ENCODE results near the gene DEPDC5. TPM values are rescaled to one million over a fixed set of nuclear protein-coding genes. Genes with fewer than 3 reads are reported as not detected.
A peak's percentile ranks its signal among the peaks of the same experiment; 100 is the strongest.
"Not testable (repeated sequence)": the region's sequence is repeated elsewhere in the genome, so short reads cannot be mapped to it uniquely, and the experiment has no call there.

DEPDC5 gene
- total RNA-seq, 4 donors from 2014 or later = 11.7 to 15.4 (median 13.3) TPM

DNA sequence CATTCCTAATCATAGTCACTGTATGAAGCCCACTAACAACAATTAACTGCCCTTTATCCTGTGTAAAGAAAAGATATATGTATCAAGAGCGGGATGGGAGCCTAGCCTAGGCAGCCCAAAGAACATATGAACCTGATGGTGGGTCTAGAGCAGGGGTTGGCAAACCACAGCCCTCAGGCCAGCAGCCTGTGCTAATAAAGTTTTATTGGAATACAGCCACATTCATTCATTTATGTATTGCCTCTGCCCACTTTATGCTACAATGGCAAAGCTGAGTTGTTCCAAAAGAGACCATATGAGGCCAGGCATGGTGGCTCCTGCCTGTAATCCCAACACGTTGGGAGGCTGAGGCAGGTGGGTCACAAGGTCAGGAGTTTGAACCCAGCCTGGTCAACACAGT, 17.4 kb upstream of the DEPDC5 start:
- 95 to 96% methylated on average over 2 of the region's 2 CpGs for WGBS, 2 donors
- H3K4me3 ChIP-seq (ENCODE audit: low read depth, poor library complexity, severe bottlenecking) = no peak overlapping the region

DNA sequence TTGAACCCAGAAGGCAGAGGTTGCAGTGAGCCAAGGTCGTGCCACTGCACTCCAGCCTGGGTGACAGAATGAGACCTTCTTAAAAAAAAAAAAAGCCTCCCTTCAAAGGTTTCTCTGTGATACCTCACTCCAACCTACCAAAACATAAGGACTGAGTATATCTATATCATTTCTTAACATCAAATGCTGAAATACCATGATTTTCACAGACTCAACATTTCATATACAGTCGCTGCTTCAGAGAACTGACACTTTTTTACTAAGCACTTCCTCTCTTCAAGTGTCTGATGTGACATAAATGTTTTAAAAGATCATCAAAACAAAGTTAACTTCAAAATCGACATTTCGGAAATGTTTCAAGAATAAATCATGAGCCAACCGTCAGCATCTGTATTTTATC, 15.9 kb upstream of the DEPDC5 start:
- 85 to 91% methylated on average over 5 of the region's 5 CpGs for WGBS, 2 donors
- no peak overlapping the region for H3K4me3 ChIP-seq (ENCODE audit: low read depth, poor library complexity, severe bottlenecking)
- intact Hi-C loops (cut with DNase I; ENCODE audit: low total_unique reads) = no loop called here
- TF ChIP-seq POLR2A (IDR thresholded peaks at IDR 0.05) = no peak
- no peak for DNase-seq (ENCODE audit: low spot score in 2 of 2)

More for the DNA sequence above, 17.4 kb upstream of the DEPDC5 start:
- DNase-seq (ENCODE audit: low spot score in 2 of 2) = no peak
- intact Hi-C loops (cut with DNase I; ENCODE audit: low total_unique reads) = no loop called here
- TF ChIP-seq POLR2A (IDR thresholded peaks at IDR 0.05) = no peak
- TF ChIP-seq, protein P1, sequence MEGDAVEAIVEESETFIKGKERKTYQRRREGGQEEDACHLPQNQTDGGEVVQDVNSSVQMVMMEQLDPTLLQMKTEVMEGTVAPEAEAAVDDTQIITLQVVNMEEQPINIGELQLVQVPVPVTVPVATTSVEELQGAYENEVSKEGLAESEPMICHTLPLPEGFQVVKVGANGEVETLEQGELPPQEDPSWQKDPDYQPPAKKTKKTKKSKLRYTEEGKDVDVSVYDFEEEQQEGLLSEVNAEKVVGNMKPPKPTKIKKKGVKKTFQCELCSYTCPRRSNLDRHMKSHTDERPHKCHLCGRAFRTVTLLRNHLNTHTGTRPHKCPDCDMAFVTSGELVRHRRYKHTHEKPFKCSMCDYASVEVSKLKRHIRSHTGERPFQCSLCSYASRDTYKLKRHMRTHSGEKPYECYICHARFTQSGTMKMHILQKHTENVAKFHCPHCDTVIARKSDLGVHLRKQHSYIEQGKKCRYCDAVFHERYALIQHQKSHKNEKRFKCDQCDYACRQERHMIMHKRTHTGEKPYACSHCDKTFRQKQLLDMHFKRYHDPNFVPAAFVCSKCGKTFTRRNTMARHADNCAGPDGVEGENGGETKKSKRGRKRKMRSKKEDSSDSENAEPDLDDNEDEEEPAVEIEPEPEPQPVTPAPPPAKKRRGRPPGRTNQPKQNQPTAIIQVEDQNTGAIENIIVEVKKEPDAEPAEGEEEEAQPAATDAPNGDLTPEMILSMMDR (IDR thresholded peaks at IDR 0.05) = no peak

DNA sequence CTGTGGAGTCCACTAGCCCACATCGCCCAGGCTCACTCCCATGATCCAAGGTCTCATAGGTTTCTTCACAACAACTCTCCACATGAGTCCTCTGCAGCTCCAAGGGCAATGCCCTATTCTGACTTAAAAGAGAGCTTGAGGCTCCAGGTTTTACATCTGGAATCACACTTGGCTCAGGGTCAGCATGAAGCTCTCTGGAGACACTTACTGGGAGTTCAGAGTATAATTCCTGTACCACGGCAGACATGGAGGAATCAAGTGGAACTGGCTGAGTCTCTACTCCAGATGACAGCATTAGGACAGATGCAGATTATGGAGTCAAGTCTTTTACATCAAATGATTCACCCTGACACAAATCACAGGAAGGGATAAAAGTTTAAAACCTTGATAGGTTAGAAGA, 15.3 kb upstream of the DEPDC5 start:
- H3K4me3 ChIP-seq (ENCODE audit: low read depth, poor library complexity, severe bottlenecking) = no peak overlapping the region
- 63 to 70% methylated on average over 2 of the region's 2 CpGs for WGBS, 2 donors
- no peak for TF ChIP-seq POLR2A (IDR thresholded peaks at IDR 0.05)
- TF ChIP-seq, protein P1 (IDR thresholded peaks at IDR 0.05) = no peak
- intact Hi-C loops (cut with DNase I; ENCODE audit: low total_unique reads) = no loop called here
- DNase-seq (ENCODE audit: low spot score in 2 of 2) = peak in 1 of 2 donors; percentile 48

DNA sequence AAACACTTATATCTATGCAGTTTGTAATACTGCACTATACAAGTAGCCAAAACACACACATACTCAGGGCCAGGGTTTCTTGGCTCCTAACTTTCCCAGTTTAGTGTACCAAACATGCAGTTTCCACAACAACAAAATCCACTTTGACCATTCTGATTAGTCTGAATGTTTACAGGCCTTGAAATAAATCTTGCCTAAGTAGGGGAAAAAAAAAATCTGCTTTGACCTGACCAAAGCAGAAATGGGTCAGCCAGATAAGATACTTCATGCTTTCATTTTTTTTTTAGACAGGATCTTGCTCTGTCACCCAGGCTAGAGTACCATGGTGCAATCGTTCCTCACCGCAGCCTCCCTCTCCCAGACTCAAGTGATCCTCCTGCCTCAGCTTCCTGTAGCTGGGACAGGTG, 14.0 kb upstream of the DEPDC5 start:
- no peak for TF ChIP-seq POLR2A (IDR thresholded peaks at IDR 0.05)
- TF ChIP-seq, protein P1 (IDR thresholded peaks at IDR 0.05) = no peak
- intact Hi-C loops (cut with DNase I; ENCODE audit: low total_unique reads) = no loop called here
- peak in 1 of 2 donors; percentile 50 for DNase-seq (ENCODE audit: low spot score in 2 of 2)
- H3K4me3 ChIP-seq (ENCODE audit: low read depth, poor library complexity, severe bottlenecking) = no peak overlapping the region
- WGBS, 2 donors = 71 to 76% methylated on average over 2 of the region's 2 CpGs

DNA sequence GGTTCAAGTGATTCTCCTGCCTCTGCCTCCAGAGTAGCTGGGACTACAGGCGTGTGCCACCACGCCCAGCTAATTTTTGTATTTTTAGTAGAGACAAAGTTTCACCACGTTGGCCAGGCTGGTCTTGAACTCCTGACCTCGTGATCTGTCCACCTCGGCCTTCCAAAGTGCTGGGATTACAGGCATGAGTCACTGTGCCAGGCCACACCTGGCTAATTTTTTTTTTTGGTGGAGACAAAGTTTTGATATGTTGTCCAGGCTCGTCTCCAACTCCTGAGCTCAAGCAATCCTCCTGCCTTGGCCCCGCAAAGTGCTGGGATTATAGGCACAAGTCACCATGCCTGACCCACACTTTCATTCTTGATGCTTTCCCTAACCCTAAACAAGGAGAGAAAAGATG, 13.5 kb upstream of the DEPDC5 start:
- 76 to 81% methylated on average over 7 of the region's 7 CpGs for WGBS, 2 donors
- DNase-seq (ENCODE audit: low spot score in 2 of 2); H3K4me3 ChIP-seq (ENCODE audit: low read depth, poor library complexity, severe bottlenecking); intact Hi-C loops (cut with DNase I; ENCODE audit: low total_unique reads): not testable (repeated sequence)

DNA sequence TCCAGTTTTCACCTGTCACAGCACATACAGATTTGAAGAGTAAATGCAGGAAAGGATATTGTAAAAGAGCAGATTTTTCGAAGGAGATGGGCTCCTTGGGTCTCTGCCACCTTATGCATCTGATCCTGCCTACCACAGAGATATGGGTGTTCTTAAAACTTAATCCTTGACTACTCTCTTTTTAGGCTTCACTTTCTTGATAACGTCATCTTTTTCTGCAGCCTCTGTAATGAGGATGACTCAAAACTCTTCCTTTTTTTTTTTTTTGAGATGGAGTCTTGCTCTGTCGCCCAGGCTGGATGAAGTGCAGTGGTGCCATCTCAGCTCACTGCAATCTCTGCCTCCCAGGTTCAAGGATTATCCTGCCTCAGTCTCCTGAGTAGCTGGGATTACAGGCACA, 11.7 kb upstream of the DEPDC5 start:
- H3K4me3 ChIP-seq (ENCODE audit: low read depth, poor library complexity, severe bottlenecking) = no peak overlapping the region
- TF ChIP-seq, protein P1 (IDR thresholded peaks at IDR 0.05) = no peak
- no peak for TF ChIP-seq POLR2A (IDR thresholded peaks at IDR 0.05)
- peak in 1 of 2 donors; percentile 40 for DNase-seq (ENCODE audit: low spot score in 2 of 2)
- WGBS, 2 donors = 71 to 80% methylated on average over 3 of the region's 3 CpGs
- intact Hi-C loops (cut with DNase I; ENCODE audit: low total_unique reads) = no loop called here

DNA sequence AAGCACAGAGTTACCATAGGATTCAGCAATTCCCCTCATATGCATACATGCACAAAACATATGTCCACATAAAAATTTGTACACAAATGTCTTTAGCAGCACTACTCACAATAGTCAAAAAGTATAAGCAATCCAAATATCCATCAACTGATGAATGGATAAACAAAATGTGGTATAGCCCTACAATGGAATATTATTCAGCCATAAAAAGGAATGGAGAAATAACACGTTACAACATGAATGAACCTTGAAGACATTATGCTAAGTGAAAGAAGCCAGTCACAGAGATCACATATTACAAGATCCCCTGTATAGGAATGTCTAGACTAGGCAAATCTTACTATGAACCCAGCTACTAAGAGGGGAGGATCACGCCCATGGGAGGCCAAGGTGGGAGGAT, 11.1 kb upstream of the DEPDC5 start:
- no peak for DNase-seq (ENCODE audit: low spot score in 2 of 2)
- no peak for TF ChIP-seq POLR2A (IDR thresholded peaks at IDR 0.05)
- TF ChIP-seq, protein P1 (IDR thresholded peaks at IDR 0.05) = no peak
- WGBS, 2 donors = 89 to 98% methylated on average over 2 of the region's 2 CpGs
- intact Hi-C loops (cut with DNase I; ENCODE audit: low total_unique reads) = no loop called here
- no peak overlapping the region for H3K4me3 ChIP-seq (ENCODE audit: low read depth, poor library complexity, severe bottlenecking)
